HG03571 (cell line): Measurements from ENCODE around the gene SLC25A36.

Experiments used
- ATAC-seq: cut with Tn5 transposase; IDR thresholded peaks from one replicate; pipeline ENCODE4 v1.9.1; 2021; ENCODE audit not compliant: unreplicated experiment

SLC25A36 gene

GRCh38 chr3:140941434-140942220 lies at the start of gene SLC25A36:
TSS of gene SLC25A36 (plus strand) at chr3:140941836. CDS start at chr3:140942055, 219 bp downstream.
- peak; percentile 97 for ATAC-seq

- ATAC-seq = no peak
These were observed 44.6 kb upstream of the SLC25A36 start for GRCh38 chr3:140896997-140897396.

- ATAC-seq = no peak
These were observed 43.1 kb upstream of the SLC25A36 start for GRCh38 chr3:140898340-140899180.

GRCh38 chr3:140899363-140899762 lies 42.3 kb upstream of the SLC25A36 start:
- no peak for ATAC-seq

- ATAC-seq = no peak
These were observed 38.8 kb upstream of the SLC25A36 start for GRCh38 chr3:140902791-140903190.

GRCh38 chr3:140903196-140903595 lies 38.4 kb upstream of the SLC25A36 start:
- no peak for ATAC-seq

GRCh38 chr3:140904521-140904920 lies 37.1 kb upstream of the SLC25A36 start:
- ATAC-seq = no peak

- no peak for ATAC-seq
These were observed 36.1 kb upstream of the SLC25A36 start for GRCh38 chr3:140905559-140905958.

GRCh38 chr3:140906785-140907184 lies 34.9 kb upstream of the SLC25A36 start:
- no peak for ATAC-seq

- ATAC-seq = no peak
These were observed 30.8 kb upstream of the SLC25A36 start for GRCh38 chr3:140910860-140911259.

GRCh38 chr3:140911822-140912221 lies 29.8 kb upstream of the SLC25A36 start:
- ATAC-seq = no peak

- ATAC-seq = no peak
These were observed 27.9 kb upstream of the SLC25A36 start for GRCh38 chr3:140913728-140914127.

- no peak for ATAC-seq
These were observed 27.2 kb upstream of the SLC25A36 start for GRCh38 chr3:140914384-140914945.

GRCh38 chr3:140916603-140917002 lies 25.0 kb upstream of the SLC25A36 start:
- no peak for ATAC-seq

GRCh38 chr3:140917772-140918171 lies 23.9 kb upstream of the SLC25A36 start:
- no peak for ATAC-seq

GRCh38 chr3:140920029-140920428 lies 21.6 kb upstream of the SLC25A36 start:
- no peak for ATAC-seq

- no peak for ATAC-seq
These were observed 19.0 kb upstream of the SLC25A36 start for GRCh38 chr3:140922634-140923033.

GRCh38 chr3:140924097-140924873 lies 17.4 kb upstream of the SLC25A36 start:
- no peak for ATAC-seq

- no peak for ATAC-seq
These were observed 14.2 kb upstream of the SLC25A36 start for GRCh38 chr3:140927279-140928069.

GRCh38 chr3:140929446-140929845 lies 12.2 kb upstream of the SLC25A36 start:
- no peak for ATAC-seq
